ENCODE measurements around the gene NR5A2.

The NR5A2 gene

GRCh38 chr1:200027264-200027823, at the start of gene NR5A2:
Gene NR5A2, plus strand, starts transcription at chr1:200027710. Its CDS starts 138 bp downstream, at chr1:200027848.
- no peak for DNase-seq

- no peak for DNase-seq
These were observed 49.0 kb upstream of the NR5A2 start for GRCh38 chr1:199978408-199978940.

- no peak for DNase-seq
These were observed 48.4 kb upstream of the NR5A2 start for GRCh38 chr1:199979071-199979470.

GRCh38 chr1:199981584-199981983, 45.9 kb upstream of the NR5A2 start:
- no peak for DNase-seq

GRCh38 chr1:199982606-199983005, 44.9 kb upstream of the NR5A2 start:
- no peak for DNase-seq

GRCh38 chr1:199983531-199983930, 44.0 kb upstream of the NR5A2 start:
- DNase-seq = no peak

- DNase-seq = no peak
These were observed 32.3 kb upstream of the NR5A2 start for GRCh38 chr1:199995096-199995685.

GRCh38 chr1:200005165-200005564, 22.3 kb upstream of the NR5A2 start:
- no peak for DNase-seq

GRCh38 chr1:200006711-200007110, 20.8 kb upstream of the NR5A2 start:
- DNase-seq = no peak

- DNase-seq = no peak
These were observed 11.7 kb upstream of the NR5A2 start for GRCh38 chr1:200015811-200016210.

- no peak for DNase-seq
These were observed 5.8 kb upstream of the NR5A2 start for GRCh38 chr1:200021577-200022238.

GRCh38 chr1:200022239-200022804, 5.2 kb upstream of the NR5A2 start:
- no peak for DNase-seq

GRCh38 chr1:200028586-200029034, 1.1 kb downstream of the NR5A2 start:
- no peak for DNase-seq

GRCh38 chr1:200029035-200029821, 1.7 kb downstream of the NR5A2 start:
- no peak for DNase-seq

- DNase-seq = no peak
These were observed 2.3 kb downstream of the NR5A2 start for GRCh38 chr1:200029822-200030152.

GRCh38 chr1:200030791-200031190, 3.3 kb downstream of the NR5A2 start:
- DNase-seq = no peak

GRCh38 chr1:200033511-200034261, 6.2 kb downstream of the NR5A2 start:
- no peak for DNase-seq

GRCh38 chr1:200034262-200034557, 6.7 kb downstream of the NR5A2 start:
- no peak for DNase-seq

GRCh38 chr1:200034761-200035396, 7.4 kb downstream of the NR5A2 start:
- no peak for DNase-seq

- DNase-seq = no peak
These were observed 8.0 kb downstream of the NR5A2 start for GRCh38 chr1:200035397-200035955.

- no peak for DNase-seq
These were observed 8.6 kb downstream of the NR5A2 start for GRCh38 chr1:200035956-200036618.

Measured in stimulated activated naive CD4-positive, alpha-beta T cell treated with Interleukin-2 at 50 U/mL for 16 hours (primary cell).